Nephron progenitor cell (in vitro differentiated cells): Measurements from ENCODE around the gene LLGL2.

Experiments used
- DNase-seq: peaks from one replicate; pipeline ENCODE4 v3.0.0; 2021
- H3K27ac Mint-ChIP-seq: 2 replicates; pipeline ENCODE4 v1.8.0; 2021; ENCODE audit warnings: mild to moderate bottlenecking, moderate library complexity, mixed read lengths
- H3K27me3 Mint-ChIP-seq: 2 replicates; pipeline ENCODE4 v1.8.0; 2021; ENCODE audit warnings: mild to moderate bottlenecking, low read depth, mixed read lengths; ENCODE audit not compliant: poor library complexity
- H3K36me3 Mint-ChIP-seq: 2 replicates; pipeline ENCODE4 v1.8.0; 2021; ENCODE audit warnings: low read depth, mixed read lengths
- H3K4me1 Mint-ChIP-seq: 2 replicates; pipeline ENCODE4 v1.8.0; 2021; ENCODE audit warnings: mixed read lengths
- H3K4me3 Mint-ChIP-seq: 2 replicates; pipeline ENCODE4 v1.8.0; 2021; ENCODE audit warnings: mild to moderate bottlenecking, moderate library complexity, mixed read lengths
- H3K9me3 Mint-ChIP-seq: 2 replicates; pipeline ENCODE4 v1.8.0; 2021; ENCODE audit warnings: mild to moderate bottlenecking, moderate library complexity, mixed read lengths
- CTCF ChIP-seq: fragments of 200-600 bp; sonication (generic); IDR thresholded peaks from 2 replicates; pipeline ENCODE4 v1.5.0; 2021; ENCODE audit warnings: antibody characterized with exemption

LLGL2 gene

GRCh38 chr17:75504347-75505151, 20.9 kb upstream of the LLGL2 start:
- no peak overlapping the region for H3K4me3 Mint-ChIP-seq
- H3K4me1 Mint-ChIP-seq = peaks cover 27% of the 10 kb centered on the region
- no peak for DNase-seq

GRCh38 chr17:75505152-75505409, 20.4 kb upstream of the LLGL2 start:
- Mint-ChIP-seq H3K27me3 (no peaks in the 10 kb centered on the region), H3K9me3 (no peaks in the 10 kb centered on the region), H3K27ac (no peak overlapping the region), H3K4me3 (no peak overlapping the region), H3K36me3 (peaks cover 5% of the 10 kb centered on the region), H3K4me1 (peaks cover 21% of the 10 kb centered on the region)
- DNase-seq = no peak
- no peak for TF ChIP-seq CTCF

More at GRCh38 chr17:75504347-75505151, 20.9 kb upstream of the LLGL2 start:
- no peak overlapping the region for H3K27ac Mint-ChIP-seq
- peak; percentile 51 for TF ChIP-seq CTCF
- no peaks in the 10 kb centered on the region for H3K9me3 Mint-ChIP-seq
- peaks cover 5% of the 10 kb centered on the region for H3K36me3 Mint-ChIP-seq
- no peaks in the 10 kb centered on the region for H3K27me3 Mint-ChIP-seq

- H3K4me1 Mint-ChIP-seq = peaks cover 21% of the 10 kb centered on the region
- TF ChIP-seq CTCF = no peak
- H3K27ac Mint-ChIP-seq = no peak overlapping the region
- H3K9me3 Mint-ChIP-seq = no peaks in the 10 kb centered on the region
- no peak for DNase-seq
- no peaks in the 10 kb centered on the region for H3K27me3 Mint-ChIP-seq
- H3K4me3 Mint-ChIP-seq = no peak overlapping the region
- H3K36me3 Mint-ChIP-seq = peaks cover 5% of the 10 kb centered on the region
Measured at GRCh38 chr17:75505640-75506039, 19.9 kb upstream of the LLGL2 start.

- no peak overlapping the region for H3K27ac Mint-ChIP-seq
- no peak for TF ChIP-seq CTCF
Measured at GRCh38 chr17:75506134-75506533, 19.4 kb upstream of the LLGL2 start.

GRCh38 chr17:75506888-75507287, 18.6 kb upstream of the LLGL2 start:
- no peak for TF ChIP-seq CTCF
- no peak overlapping the region for H3K27ac Mint-ChIP-seq
- H3K4me3 Mint-ChIP-seq = no peak overlapping the region
- H3K9me3 Mint-ChIP-seq = no peaks in the 10 kb centered on the region
- peaks cover 5% of the 10 kb centered on the region for H3K36me3 Mint-ChIP-seq
- DNase-seq = no peak
- H3K27me3 Mint-ChIP-seq = no peaks in the 10 kb centered on the region
- H3K4me1 Mint-ChIP-seq = peaks cover 26% of the 10 kb centered on the region

More at GRCh38 chr17:75506134-75506533, 19.4 kb upstream of the LLGL2 start:
- H3K27me3 Mint-ChIP-seq = no peaks in the 10 kb centered on the region
- H3K4me1 Mint-ChIP-seq = peaks cover 21% of the 10 kb centered on the region
- DNase-seq = no peak
- H3K9me3 Mint-ChIP-seq = no peaks in the 10 kb centered on the region
- peaks cover 5% of the 10 kb centered on the region for H3K36me3 Mint-ChIP-seq
- H3K4me3 Mint-ChIP-seq = no peak overlapping the region
